Lower lobe of right lung (tissue), 2 donors: ENCODE results near the gene ELMOD1. TPM values are rescaled to one million over a fixed set of nuclear protein-coding genes. Genes with fewer than 3 reads are reported as not detected.

Source experiments
- ATAC-seq, 2 donors: fragments of 200-7000 bp; cut with Tn5 transposase; one replicate each; pipeline ENCODE4 v1.9.1; 2020 to 2022; ENCODE audit warnings: mild to moderate bottlenecking in 2 of 2, moderate library complexity in 2 of 2
- DNase-seq: peaks from one replicate; pipeline ENCODE4 v3.0.0-alpha.2; 2020
- H3K27ac ChIP-seq: fragments of 200-600 bp; one replicate; pipeline ENCODE4 v1.8.0; 2022
- H3K27me3 ChIP-seq: fragments of 200-600 bp; one replicate; pipeline ENCODE4 v1.8.0; 2022; ENCODE audit warnings: low read depth
- H3K36me3 ChIP-seq: fragments of 200-600 bp; one replicate; pipeline ENCODE4 v1.8.0; 2022; ENCODE audit warnings: mild to moderate bottlenecking
- H3K4me1 ChIP-seq: fragments of 200-600 bp; one replicate; pipeline ENCODE4 v1.8.0; 2022
- H3K4me3 ChIP-seq: fragments of 200-600 bp; one replicate; pipeline ENCODE4 v1.8.0; 2022; ENCODE audit warnings: mild to moderate bottlenecking
- H3K9me3 ChIP-seq: fragments of 200-600 bp; one replicate; pipeline ENCODE4 v1.8.0; 2022
- intact Hi-C: fragments of 100-400 bp; cut with DNase I; formaldehyde crosslinking; loops from one replicate; pipeline ENCODE4 v1.11.0; 2022
- long read RNA-seq: library from polyadenylated mRNA; unstranded; transcript quantifications from one replicate; pipeline ENCODE4 v2.0.0, GENCODE V29; 2021
- total RNA-seq: library from RNA; stranded (reverse); fragmentation: NEBNext Ultra II Directional; extraction: Animal tissue kit (Norgen Biotek cat#: 25700); gene quantifications from one replicate; pipeline ENCODE4 v1.2.1, GENCODE V29; 2021
- TF ChIP-seq, protein P1 (sequence below): fragments of 200-600 bp; IDR thresholded peaks from one replicate; pipeline ENCODE4 v1.8.0; 2022; ENCODE audit warnings: antibody characterized with exemption, mild to moderate bottlenecking
- donor health status: DM: no; HTN: yes; CAD: no; lungs with severe emphysema.

Gene ELMOD1
- total RNA-seq = 1.8 TPM
- long read RNA-seq, partial matches to known transcripts = 0 of 2 reads
- long read RNA-seq, other reads (novel, unspliced or antisense) = 0 of 2 reads

DNA sequence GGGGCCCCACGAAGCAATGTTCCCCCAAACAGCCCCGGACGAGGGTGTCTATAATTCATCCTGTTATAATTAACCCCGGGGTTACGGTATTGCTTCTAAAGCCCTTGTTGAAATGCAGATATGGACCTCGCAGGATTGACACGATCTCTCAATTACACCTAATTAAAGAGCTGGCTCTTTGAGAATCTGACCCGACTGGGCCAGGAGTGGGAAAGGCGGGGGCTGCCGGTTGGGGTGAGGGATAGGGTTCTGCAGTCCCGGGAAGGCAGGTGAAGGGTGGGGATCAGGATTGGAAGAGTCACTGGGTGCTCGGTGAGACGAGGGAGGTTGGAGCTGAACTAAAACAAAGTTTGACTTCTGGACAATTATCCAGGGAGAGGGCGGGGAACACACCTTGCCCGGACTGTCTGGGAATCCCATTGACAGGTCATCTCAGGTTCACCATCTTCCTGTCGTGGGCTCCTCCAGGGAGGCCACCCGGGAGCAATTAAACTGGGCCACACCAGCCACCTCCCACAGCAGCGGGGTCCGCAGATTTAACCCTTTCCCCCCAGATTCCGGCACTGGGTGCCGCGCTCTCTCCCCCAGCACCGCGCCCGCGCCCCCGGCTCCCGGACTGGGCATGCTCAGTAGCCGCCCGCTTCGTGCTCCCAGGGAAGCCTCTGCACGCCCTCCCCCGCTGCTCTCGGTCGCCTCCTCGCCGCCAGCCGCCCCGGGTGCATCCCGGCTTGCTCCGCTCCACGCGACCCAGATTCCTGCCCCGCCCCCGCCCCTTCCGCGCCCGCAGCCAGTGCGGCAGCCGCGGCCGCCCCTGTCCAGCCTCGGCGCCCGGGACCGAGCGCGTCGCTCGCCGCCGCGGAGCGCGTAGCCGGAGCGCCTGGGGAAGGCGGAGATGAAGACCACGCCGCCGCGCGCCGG, at the start of gene ELMOD1:
Gene ELMOD1, plus strand, starts transcription at position 688 of the 918 bp plus-strand sequence. CDS start 27,043 bp downstream, outside the sequence.
- peak; percentile 62 for DNase-seq
- ATAC-seq = peak; percentile 85
- TF ChIP-seq, protein P1, sequence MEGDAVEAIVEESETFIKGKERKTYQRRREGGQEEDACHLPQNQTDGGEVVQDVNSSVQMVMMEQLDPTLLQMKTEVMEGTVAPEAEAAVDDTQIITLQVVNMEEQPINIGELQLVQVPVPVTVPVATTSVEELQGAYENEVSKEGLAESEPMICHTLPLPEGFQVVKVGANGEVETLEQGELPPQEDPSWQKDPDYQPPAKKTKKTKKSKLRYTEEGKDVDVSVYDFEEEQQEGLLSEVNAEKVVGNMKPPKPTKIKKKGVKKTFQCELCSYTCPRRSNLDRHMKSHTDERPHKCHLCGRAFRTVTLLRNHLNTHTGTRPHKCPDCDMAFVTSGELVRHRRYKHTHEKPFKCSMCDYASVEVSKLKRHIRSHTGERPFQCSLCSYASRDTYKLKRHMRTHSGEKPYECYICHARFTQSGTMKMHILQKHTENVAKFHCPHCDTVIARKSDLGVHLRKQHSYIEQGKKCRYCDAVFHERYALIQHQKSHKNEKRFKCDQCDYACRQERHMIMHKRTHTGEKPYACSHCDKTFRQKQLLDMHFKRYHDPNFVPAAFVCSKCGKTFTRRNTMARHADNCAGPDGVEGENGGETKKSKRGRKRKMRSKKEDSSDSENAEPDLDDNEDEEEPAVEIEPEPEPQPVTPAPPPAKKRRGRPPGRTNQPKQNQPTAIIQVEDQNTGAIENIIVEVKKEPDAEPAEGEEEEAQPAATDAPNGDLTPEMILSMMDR = peak; percentile 21
- Histone ChIP-seq H3K4me1 (peaks cover 22% of the 10 kb centered on the region), H3K27me3 (peaks cover 44% of the 10 kb centered on the region), H3K27ac (no peak within 1 kb of the TSS), H3K9me3 (no peaks in the 10 kb centered on the region), H3K36me3 (no peaks in the 10 kb centered on the region), H3K4me3 (peak within 1 kb of the TSS; percentile 72)
- intact Hi-C loops = no loop called here

GRCh38 chr11:107545101-107545514, 45.8 kb upstream of the ELMOD1 start:
- H3K27ac ChIP-seq = no peak overlapping the region
- peaks cover 15% of the 10 kb centered on the region for H3K36me3 ChIP-seq
- no peaks in the 10 kb centered on the region for H3K27me3 ChIP-seq
- TF ChIP-seq, protein P1 = no peak
- intact Hi-C loops = no loop called here
- no peak for ATAC-seq
- H3K4me3 ChIP-seq = no peak overlapping the region
- DNase-seq = no peak
- no peaks in the 10 kb centered on the region for H3K9me3 ChIP-seq
- no peaks in the 10 kb centered on the region for H3K4me1 ChIP-seq

DNA sequence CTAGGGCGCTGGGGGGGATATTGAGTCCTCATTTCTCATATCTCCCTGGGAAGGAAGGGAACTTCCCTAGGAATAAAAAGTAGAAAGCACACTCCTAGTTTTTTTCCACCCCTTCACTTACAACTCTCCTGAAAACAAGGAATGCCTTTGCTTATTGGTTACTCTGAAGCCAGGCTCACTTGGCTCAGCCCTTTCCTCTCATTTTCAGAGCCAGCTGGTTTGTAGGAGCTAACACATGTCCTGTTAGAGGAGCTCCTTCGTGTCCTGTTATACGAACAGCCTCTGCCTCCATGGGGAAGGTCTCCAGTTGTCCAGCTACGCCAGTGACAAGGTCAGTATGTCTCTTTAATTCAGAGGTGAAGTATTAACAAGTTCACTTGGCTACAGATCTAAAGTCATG, 43.0 kb upstream of the ELMOD1 start:
- intact Hi-C loops = no loop called here
- no peaks in the 10 kb centered on the region for H3K4me1 ChIP-seq
- no peak overlapping the region for H3K4me3 ChIP-seq
- H3K27me3 ChIP-seq = no peaks in the 10 kb centered on the region
- no peak overlapping the region for H3K27ac ChIP-seq
- peak in 1 of 2 donors; percentile 19 for ATAC-seq
- no peak for DNase-seq
- TF ChIP-seq, protein P1 = no peak
- peaks cover 37% of the 10 kb centered on the region for H3K36me3 ChIP-seq
- H3K9me3 ChIP-seq = no peaks in the 10 kb centered on the region

GRCh38 chr11:107549253-107549953, 41.5 kb upstream of the ELMOD1 start:
- peak; percentile 70 to 90 for ATAC-seq
- DNase-seq = no peak
- Histone ChIP-seq H3K27me3 (no peaks in the 10 kb centered on the region), H3K36me3 (peaks cover 49% of the 10 kb centered on the region), H3K4me3 (no peak overlapping the region), H3K27ac (no peak overlapping the region), H3K4me1 (no peaks in the 10 kb centered on the region), H3K9me3 (no peaks in the 10 kb centered on the region)
- intact Hi-C loops = no loop called here
- TF ChIP-seq, protein P1 = peak; percentile 83

- ATAC-seq = peak in 1 of 2 donors; percentile 74
- Histone ChIP-seq H3K36me3 (peaks cover 49% of the 10 kb centered on the region), H3K27me3 (no peaks in the 10 kb centered on the region), H3K27ac (no peak overlapping the region), H3K4me3 (no peak overlapping the region), H3K4me1 (no peaks in the 10 kb centered on the region), H3K9me3 (no peaks in the 10 kb centered on the region)
- TF ChIP-seq, protein P1 = no peak
- no peak for DNase-seq
- intact Hi-C loops = no loop called here
Measured at GRCh38 chr11:107549954-107550285, 41.0 kb upstream of the ELMOD1 start.
